Medulla oblongata (tissue), 1 donor: Measurements from ENCODE around the gene RELN.
A peak's percentile ranks its signal among the peaks of the same experiment; 100 is the strongest.

Experiments used
- DNase-seq: peaks from one replicate; pipeline ENCODE4 v3.0.0-alpha.2; 2015; ENCODE audit errors: extremely low spot score

Gene RELN

DNA sequence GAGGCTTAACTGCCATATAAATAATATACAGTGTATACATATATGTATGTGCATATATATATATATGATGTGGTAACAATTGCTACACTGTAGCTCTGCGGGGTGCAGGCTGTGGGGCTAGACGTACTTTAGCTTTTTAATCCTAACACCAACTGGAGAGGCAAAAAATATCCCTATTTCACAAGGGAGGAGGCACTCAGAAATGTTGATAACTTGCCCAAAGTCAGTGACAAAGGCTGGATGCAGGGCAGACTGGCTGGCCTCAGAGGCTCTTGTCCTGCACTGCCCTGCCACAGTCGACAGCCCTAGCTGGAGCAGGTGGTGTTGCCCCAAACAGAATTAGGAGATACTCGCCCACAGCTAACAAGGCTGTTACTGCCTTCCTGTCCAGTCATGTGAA lies 1.5 kb upstream of the RELN start:
- no peak for DNase-seq

DNA sequence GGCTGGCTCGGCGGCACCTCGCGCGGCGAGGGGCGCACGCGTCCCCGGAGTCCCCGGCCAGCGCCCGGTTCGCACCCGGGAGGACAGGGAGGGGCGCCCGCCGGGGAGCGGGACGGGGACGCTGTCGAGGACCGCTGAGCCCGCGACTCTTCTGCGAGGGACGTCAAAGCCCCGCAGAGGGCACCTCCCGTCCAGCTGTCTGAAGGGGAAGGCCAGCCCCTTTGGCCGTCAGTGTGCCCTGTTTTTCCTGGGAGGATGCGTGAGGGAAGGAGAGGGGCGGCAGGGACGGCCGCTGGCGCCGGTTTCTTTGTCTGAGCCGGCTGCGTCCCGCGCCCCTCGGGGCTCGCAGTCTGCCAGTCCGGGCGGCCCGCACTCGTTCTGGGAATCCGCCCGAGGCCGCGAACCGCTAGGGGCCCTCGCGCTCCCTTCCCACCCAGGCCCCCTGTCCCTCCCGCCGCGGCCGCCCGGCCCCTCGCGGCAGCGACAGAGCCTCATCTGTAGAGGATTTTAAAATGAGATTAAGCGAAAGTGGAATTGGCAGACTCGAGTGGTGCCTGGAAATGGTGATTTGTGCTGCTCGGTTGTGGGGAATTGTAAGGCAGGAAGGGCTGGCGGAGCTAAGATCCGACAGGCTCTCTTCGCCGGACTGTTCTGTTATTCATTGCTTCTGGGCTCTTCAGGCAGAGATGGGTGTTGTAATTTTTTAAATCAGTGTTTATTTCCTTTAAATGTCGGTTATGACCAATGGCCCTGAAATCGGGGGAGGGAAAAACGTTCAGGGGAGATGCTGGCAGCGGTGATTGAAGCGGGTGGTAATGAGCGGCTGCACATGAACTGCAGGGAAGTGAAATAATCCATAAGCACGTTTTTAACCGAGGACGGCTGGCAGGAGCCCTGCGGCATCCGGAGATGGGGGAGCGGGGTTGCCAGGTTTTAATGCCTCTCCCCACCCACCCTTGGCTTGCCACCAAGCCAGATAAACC lies 618 bp upstream of the RELN start:
- peak; percentile 4 for DNase-seq

DNA sequence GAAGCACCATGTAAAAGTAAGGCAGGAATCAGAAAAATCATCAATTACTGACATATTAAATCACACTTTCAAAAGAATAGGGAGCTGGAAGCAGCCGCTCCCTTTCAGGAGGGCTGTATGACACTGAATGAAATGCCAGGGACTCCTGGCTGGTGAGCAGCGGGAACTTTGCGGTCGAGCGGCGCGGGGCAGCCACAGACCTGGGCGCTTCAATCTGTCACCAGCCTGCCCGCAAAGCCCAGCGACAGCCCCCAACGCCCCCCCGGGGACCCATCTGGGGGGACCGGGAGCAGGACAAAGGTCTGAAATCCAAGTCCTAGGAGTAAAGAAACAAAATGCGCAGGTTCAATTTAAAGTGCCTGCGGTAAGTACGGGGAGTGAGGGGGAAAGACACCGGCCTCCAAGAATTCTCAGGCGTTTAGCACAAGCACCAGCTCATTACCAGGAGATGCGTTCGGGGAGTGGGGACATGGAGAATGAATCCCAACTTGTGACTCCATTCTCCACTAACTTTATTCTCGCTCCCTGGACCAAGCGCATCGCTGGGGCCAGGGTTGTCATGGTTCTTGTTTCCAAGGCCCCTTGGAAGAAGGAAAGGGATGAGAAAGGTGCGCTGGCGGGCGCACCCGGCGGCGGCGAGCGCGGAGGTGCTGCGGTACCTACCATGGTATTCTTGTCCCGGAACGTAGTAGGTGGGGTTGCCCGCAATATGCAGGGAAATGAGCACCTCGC lies 824 bp downstream of the RELN start:
- DNase-seq, result no peak

DNA sequence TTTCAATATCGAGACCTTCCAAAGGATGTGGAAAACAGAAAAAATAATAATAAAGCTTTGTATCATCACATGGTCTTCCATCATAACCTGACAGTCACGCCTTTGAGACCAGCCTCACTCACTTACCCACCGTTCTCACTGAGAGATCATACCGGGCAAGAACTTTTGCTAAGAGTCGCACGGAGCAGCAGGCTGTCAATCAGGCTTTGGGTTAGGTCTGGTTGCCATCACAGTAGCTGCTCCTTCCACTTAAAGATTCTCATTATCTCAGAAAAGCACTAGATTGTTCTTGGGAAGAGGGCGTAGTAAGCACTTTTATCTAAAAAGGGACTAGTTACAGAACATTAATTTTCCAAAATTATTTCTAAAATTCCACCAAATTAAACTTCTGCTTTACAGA lies 2.0 kb downstream of the RELN start:
- no peak for DNase-seq

DNA sequence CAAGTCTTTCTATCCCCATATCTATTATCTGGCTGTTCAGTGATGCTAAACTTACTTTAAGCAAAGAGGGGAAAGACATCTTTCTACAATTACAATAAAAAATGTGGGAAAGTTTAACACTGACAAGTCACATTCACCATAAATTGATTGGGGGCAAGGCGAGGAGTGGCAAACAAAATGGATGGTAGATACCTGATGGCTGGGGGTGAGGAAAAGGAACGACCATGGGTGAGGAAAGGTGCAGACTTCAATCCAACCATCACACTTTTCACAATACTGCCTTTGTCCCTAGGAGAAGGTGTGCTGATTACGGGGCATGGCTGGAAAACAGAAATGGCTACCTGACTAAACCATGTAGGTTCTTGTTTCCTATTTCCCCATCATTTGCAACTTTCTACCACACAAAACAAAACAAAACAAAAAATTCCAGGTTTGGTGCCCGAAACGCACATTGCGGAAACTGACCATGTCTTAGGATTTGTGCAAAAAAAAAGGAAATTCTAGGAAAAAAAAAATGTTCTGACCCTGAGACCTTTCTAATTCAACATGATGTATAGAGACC lies 3.8 kb downstream of the RELN start:
- DNase-seq, result no peak

DNA sequence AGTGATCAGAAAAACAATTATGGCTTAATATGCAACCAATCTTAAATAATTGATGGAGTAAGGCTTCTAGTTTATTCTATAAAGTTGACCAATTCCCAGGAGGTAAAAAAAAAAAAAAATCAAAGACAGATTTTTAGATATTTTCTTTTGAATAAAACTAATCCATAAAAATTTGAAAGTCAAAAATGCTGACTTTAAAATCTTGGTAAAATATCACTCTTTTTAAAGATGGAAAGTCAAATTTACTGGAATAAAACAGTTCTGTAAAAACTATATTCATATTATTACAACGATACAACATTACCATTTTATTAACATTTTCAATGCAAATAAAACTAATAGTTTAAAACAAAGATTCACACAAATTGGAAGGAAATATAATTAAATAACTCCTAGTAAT lies 5.4 kb downstream of the RELN start:
- no peak for DNase-seq

DNA sequence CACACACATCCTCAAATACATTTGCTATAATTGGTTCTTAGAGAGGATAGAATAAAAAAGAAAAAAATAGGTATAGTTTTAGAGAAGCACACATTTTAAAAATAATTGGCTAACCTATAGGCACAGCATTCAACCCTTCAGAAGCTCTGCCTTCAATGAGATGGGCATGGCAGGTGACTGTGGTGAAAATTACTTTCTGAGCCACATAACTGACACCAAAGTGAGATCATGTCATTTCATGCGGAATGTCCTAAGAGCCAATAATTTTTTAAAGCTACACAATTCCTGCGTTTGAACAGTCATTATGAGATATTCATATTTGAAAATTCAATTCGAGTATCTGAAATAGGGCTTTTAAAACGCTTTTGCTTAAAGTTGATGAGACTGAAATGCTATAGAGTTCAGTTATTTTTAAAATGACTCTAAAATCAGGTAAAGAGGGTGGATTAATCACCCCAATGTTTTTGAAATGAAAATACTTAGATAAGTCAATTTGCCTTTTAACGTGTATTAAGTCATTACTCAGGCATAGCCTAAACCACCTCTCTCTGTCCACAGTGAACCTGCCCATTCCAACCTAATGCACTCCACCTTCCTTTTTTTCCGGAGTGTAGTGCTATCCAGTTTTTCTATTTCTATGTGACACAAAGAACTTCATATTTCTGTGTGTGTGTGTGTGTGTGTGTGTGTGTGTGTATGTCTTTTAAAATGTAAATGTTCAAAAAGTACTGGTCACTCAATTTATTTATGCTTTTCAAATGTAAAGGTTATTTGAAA lies 6.1 kb downstream of the RELN start:
- DNase-seq, result no peak

DNA sequence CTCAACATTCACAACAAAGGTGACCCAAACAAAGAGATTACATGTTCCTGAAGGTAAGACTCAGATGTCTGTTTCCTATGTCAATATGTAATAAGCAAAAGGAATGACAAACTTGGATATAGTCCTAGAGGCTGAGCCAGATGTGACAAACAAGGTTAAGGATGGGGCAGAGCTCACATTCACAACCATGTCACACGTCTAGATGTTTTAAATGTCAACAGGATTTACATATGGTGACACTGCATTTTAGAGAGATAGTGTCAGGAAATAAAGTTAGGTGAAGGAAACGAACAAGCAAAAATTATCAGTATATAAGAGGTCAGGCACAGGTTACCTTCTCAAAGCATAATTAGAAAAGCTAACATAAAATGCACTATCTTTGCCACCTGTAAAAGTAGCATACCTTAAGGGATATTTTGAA lies 8.4 kb downstream of the RELN start:
- DNase-seq, result no peak

DNA sequence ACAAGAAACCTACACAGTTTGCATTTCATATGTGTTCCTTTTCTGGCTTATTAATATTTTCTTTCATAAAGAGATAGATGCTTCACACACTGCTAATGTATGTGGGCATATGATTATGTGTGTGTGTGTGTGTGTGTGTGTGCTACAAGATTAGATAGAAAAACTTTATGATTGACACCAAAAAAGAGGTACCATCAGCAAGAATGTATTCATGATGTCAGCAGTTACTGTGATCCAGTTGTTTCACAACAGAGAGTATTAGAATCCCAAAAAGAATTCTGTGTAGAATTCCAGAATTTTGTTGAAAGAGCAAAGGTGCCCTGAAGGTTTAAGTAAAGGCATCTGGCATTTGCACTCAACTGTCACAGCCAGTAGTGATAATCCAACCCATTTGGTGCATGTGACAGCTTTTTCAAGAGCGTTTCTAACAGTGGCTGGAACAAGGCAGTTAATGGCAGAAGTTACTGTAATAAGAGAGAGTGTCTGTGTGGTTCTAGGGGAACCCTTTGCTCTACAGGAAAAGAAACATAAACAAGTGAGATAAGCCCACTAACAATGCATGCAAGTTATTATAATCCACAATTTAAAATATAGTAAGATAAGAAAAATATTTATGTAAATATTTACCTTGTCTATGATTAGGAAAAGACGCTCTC lies 16.6 kb downstream of the RELN start:
- DNase-seq, result no peak

DNA sequence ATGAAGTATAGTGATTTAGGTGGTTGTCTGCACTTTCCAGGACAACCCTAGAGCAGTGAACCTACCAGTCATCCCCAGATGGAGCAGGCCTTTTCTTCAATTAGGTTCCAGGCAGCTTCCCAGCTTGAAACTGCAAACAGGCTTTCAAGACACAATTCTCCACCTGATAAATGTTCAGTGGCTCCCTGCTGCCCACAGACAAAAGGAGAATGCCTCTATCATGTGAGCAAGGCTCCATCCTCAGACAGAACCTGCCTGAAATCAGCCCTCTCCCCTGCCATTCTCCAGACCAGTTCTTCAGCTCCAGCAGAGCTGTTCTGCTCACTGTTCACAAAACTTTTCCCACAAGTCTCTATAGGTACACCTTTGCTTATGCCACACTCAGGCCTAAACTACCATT lies 22.1 kb downstream of the RELN start:
- DNase-seq, result no peak

DNA sequence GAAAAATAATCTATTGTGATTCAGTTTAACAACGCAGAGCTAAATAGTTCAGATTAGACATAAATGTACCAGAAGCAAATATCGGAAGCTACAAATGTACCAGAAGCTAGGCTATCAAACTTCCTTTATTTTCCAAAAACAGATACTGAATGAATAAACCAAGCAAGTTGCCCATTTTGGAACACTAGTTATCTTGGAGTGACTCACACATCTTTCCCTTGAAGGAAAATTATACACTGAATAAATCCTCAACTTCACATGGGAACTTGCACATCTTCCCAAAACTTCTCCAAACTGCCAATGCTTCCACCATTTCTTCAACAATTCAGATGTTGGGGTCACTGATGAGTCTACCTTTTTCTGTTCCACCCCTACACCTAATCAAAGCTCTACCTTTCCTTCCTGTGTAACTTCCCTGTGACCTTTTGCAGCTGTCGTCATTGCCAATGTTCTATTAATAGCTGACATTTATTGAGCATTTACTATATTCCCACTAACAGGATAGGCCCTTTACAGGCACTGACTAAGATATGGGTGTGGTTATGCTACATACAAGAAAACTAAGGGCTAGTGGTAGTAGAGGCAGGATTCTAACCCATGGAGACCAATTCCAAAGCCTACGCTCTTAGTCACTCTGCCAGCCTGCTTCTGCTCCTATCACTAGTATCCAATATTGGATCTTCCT lies 22.7 kb downstream of the RELN start:
- no peak for DNase-seq

DNA sequence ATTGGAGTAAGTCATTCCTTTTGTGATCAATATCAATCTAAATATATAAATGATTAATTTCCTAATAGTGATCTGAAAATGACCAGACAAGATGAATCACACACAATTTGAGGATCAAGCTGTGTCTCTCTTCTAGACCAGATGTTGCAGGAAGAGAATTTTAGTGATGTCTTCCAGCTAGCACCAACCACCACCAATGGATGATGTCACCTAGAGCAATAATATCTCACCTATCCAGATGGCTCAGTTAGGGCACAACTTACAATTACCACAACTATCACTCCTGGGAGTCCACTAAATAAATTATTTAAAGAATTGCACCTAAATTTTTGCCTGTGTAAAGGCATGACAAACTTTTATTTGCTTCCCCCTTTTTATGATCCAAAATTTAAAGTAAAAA lies 25.2 kb downstream of the RELN start:
- no peak for DNase-seq

DNA sequence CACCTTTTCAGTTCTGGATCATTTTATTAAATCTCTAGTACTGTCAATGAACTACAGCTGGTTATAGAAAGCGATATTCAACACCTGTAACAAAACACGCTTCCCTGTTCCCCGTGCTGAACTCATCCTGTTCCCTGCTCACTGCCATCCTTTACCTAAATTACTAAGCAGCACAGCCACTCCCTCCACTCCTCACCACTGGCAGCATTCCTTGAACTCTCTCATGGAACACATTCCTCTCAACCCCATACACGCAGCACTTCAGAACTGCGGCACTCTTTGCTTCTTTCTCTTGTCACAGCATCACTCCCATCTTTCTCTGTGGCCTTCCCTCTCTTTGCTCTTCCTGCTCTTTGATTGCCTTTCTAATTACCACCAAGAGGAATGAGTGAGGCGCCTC lies 27.4 kb downstream of the RELN start:
- DNase-seq, result no peak

DNA sequence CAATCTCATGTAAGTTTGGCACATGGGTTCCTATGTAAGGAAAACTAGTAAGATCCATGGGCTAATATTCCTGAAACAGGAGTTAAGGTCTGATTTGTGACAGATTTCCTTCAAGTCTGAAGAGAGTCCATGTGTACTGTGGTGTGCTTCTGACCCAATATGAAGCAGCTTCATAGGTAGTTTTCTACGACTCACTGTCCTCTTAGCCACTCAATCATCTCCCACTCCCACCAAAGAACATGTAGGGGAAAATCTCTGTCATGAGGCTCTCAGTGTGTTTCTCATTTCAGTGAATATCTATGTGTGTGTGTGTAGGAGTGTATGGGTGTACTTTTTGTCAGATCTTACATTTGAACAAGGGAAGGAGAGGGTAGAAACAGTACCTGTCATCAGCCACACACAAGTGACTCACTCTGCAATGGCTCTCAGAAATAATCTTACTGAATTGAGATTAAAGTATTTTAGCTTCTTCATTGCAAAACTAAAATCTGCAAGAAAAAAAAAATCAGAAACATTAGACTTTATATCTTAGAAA lies 31.1 kb downstream of the RELN start:
- no peak for DNase-seq

DNA sequence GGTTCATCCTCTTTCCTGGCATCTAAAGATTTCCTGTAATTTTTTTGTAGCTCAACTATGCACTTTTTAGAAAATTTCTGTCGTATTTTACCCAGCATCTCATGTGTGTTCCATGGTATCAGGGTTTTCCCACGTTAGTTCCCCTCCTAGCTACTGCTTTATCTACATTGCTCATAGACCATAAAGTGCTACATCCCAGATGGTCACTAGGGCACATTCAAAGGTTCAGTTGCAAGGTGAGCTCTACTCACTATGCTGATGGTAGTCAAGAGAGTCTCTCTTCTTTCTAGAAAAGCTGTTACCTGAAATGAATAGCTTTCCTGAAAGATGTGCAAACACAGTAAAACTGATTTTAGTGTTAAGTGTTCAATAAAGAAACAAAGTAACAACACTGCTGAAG lies 33.5 kb downstream of the RELN start:
- no peak for DNase-seq

DNA sequence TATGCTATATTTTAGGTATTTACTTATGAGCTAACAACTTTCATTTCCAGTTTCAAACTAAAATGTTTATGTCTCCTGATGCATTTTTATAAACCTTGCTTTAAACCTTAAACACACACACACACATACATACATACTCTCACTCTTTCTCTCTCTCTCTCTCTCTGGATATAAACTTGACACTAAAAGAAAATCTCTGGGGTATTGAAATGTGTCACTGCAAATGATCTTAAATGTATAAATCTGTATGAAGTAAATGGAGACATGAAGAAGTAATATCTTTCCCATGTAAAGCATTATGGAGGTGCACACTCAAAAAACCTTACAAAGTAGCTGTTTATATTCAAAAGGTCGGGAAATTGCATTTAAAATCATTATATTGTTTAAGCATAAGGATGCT lies 37.0 kb downstream of the RELN start:
- no peak for DNase-seq

DNA sequence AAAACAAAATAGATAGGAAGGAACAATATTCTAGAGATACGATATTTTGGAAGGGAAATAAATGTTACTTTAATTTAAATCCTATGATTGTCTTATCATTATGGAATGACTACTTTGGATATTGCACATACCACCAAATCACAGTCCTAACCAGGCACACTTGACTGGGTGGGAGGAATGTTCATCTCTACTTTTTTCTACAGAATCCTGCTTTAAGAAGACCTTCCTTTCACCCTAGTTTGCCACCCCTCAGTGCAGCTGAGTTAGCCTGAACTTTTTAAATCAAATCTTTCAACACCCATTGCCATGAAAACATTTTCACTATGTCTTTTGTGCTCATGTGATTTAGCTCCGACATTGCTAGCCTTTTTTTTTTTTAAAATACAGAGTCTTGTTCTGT lies 38.1 kb downstream of the RELN start:
- DNase-seq, result no peak

DNA sequence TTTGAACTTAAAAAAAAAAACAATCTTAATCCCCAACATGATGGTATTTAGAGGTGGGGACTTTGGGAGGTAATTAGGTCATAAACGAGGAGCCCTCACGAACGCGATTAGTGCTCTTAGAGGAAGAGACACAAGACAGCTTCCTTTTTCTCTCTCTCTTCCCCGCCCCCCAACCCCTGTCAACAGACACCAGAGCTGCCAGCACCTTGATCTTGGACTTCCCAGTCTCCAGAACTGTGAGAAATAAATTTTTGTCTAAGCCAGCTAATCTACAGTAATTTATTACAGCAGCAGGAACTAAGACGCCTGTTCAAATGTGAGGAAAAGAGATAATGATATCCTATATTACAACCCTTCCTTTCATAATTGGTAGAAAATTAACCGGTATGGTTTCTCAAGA lies 40.1 kb downstream of the RELN start:
- DNase-seq, result no peak

DNA sequence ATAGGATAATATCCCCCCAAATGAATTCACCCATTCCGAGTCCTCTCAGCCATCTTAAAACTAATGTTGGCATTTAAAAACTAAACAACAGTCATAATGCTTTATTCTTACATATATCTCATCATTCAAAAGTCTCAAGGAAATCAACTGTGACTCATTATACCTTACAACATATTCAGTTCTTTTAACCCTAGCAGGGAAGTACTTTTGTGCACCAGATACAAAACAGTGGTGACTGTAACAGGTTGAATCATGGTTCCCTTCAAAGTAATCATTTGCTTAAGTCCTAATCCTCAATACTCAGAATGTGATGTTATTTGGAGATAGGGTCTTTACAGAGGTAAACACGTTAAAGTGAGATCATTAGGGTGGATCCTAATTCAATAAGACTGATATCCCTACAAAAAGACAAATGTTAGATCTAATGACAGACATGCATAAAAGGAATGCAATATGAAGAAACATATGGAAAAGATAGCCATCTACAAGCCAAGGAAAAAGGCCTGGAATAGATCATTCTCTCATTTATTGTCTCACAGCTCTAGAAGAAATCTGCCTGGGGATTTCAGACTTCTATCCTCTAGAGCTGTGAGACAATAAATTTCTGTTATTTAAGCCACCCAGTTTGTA lies 42.3 kb downstream of the RELN start:
- DNase-seq, result no peak

DNA sequence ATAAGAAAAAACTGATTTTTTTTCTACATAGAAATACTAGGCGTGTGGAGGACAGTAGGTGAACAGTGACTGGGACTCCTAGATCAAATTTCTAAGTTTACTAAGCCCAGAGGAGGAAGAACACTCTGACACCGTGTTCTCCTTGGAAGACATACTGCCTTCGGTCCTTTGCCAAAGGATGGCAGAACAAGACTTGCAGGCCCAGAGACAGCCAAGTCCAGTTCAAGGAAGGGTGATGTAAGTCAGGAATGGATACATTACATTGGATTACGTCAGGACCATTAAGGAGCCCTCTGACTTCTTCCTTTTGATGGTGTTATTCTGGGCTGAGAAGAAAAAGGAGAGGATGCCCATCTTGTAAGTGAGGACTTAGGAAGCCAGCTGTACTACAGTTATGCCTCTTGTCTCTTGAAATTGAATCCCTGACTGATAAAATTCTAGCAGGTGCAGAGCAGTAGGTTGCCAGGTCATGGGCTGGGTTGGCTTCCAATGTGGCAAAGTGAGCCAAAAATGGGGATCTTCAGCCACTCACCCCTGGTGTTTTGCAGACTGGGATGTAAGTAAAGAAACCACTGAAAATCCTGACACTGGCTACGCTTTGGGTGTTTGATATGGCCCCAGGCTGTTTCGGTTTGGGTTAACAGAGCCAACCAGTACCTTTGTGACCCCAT lies 45.1 kb downstream of the RELN start:
- DNase-seq, result no peak
